MCF 10A (cell line): ENCODE data around the gene TFPI. TPM values are rescaled to one million over a fixed set of nuclear protein-coding genes. Genes with fewer than 3 reads are reported as not detected.
"Not testable (repeated sequence)": the region's sequence is repeated elsewhere in the genome, so short reads cannot be mapped to it uniquely, and the experiment has no call there.

ENCODE experiments used
- BruUV-seq: library from RNA; stranded (reverse); fragments of 400-500 nt; replicated peaks from 2 replicates; lab custom pipeline; 2021; lab: Mats Ljungman, UMichigan
- CTCF ChIA-PET: fragments of 300-600 bp; sonication (Branson Sonifier 250); formaldehyde crosslinking; extraction: SDS; loops from one replicate; lab custom pipeline; 2021; ENCODE audit warnings: antibody characterized with exemption, inconsistent platforms; lab: Yijun Ruan, JAX
- POLR2A ChIA-PET: fragments of 300-600, 350-650 bp; sonication (Branson Sonifier 250); formaldehyde crosslinking; extraction: SDS; loops from one replicate; lab custom pipeline; 2020; ENCODE audit warnings: antibody characterized with exemption, inconsistent platforms; lab: Yijun Ruan, JAX
- DNase-seq: peaks from one replicate; pipeline ENCODE4 v3.0.0-alpha.2; 2018; ENCODE audit not compliant: unreplicated experiment
- H3K27ac Mint-ChIP-seq: one replicate; pipeline ENCODE4 v1.8.0; 2022; ENCODE audit warnings: mild to moderate bottlenecking, low read depth, mixed read lengths; ENCODE audit not compliant: unreplicated experiment
- H3K27me3 Mint-ChIP-seq: one replicate; pipeline ENCODE4 v1.8.0; 2022; ENCODE audit warnings: mixed read lengths; ENCODE audit not compliant: insufficient read depth, unreplicated experiment
- H3K36me3 Mint-ChIP-seq: one replicate; pipeline ENCODE4 v1.8.0; 2022; ENCODE audit warnings: mild to moderate bottlenecking, moderate library complexity, mixed read lengths; ENCODE audit not compliant: insufficient read depth, unreplicated experiment
- H3K4me1 Mint-ChIP-seq: one replicate; pipeline ENCODE4 v1.8.0; 2022; ENCODE audit warnings: mixed read lengths; ENCODE audit not compliant: insufficient read depth, unreplicated experiment
- H3K4me3 Mint-ChIP-seq: one replicate; pipeline ENCODE4 v1.8.0; 2022; ENCODE audit warnings: mild to moderate bottlenecking, moderate library complexity, mixed read lengths; ENCODE audit not compliant: unreplicated experiment
- H3K9me3 Mint-ChIP-seq: one replicate; pipeline ENCODE4 v1.8.0; 2022; ENCODE audit warnings: mixed read lengths; ENCODE audit not compliant: unreplicated experiment
- intact Hi-C: fragments of 100-400 bp; cut with micrococcal nuclease; formaldehyde crosslinking; loops from 2 replicates; pipeline ENCODE4 v1.14.1; 2022
- total RNA-seq: library from RNA; stranded (reverse); gene quantifications from 2 replicates; pipeline ENCODE4 v1.2.3, GENCODE V29; 2022
- TF ChIP-seq, protein P1 (sequence below): fragments of 200-600 bp; IDR thresholded peaks from one replicate; pipeline ENCODE4 v1.8.0; 2022; ENCODE audit warnings: antibody characterized with exemption, mild to moderate bottlenecking; ENCODE audit not compliant: unreplicated experiment

TFPI gene
- total RNA-seq, 1 experiment from 2014 or later, result 67.4 TPM

DNA sequence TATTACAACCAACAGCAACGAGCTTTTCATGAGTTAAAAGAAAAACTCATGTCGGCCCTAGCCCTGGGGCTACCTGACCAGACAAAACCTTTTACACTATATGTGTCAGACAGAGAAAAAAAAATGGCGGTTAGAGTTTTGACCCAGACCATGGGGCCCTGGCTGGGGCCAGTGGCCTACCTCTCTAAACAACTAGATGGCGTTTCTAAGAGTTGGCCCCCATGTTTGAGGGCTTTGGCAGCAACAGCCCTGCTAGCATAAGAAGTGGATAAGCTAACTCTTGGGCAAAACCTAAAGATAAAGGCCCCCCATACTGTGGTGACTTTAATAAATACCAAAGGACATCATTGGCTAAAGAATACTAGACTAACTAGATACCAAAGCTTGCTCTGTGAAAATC is 39.3 kb downstream of the TFPI start:
- POLR2A ChIA-PET, result interaction anchor here (0.6 to 1.8 kb wide), 4 partner anchors 10 to 78 kb away, joined by 3 to 6 read pairs (median 4); no protein-coding TSS in a partner anchor
- H3K9me3 Mint-ChIP-seq, result peaks cover 28% of the 10 kb centered on the region

DNA sequence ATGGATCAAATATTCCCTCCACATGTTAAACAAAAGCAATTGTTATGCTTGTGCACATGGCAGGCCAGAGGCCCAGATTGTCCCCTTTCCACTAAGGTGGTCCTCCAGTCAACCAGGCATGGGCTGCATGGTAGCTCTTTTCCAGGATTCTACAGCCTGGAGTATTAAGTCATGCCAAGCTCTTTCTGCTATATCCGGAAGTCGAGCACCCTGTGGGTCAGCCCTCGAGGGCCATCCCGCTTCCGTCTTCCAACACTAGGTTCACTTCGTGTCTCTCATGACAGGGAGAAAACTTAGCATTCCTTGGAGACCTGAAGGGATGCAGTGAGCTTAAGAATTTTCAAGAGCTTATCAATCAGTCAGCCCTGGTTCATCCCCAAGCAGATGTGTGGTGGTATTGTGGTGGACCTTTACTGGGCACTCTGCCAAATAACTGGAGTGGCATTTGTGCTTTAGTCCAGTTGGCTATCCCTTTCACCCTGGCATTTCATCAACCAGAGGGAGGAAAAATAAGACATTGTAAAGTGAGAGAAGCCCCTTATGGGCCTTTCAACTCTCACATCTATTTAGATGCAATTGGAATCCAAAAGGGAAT is 39.9 kb downstream of the TFPI start:
- CTCF ChIA-PET, result interaction anchor here (1.2 to 4.0 kb wide), 4 partner anchors 12 to 67 kb away, joined by 3 to 28 read pairs (median 21); no protein-coding TSS in a partner anchor
- POLR2A ChIA-PET, result interaction anchor here (0.7 to 1.8 kb wide), 3 partner anchors 11 to 53 kb away, joined by 3 to 6 read pairs (median 5); no protein-coding TSS in a partner anchor
- BruUV-seq, intact Hi-C loops, H3K27me3 Mint-ChIP-seq, H3K27ac Mint-ChIP-seq, H3K4me1 Mint-ChIP-seq, DNase-seq, H3K4me3 Mint-ChIP-seq: not testable (repeated sequence)
- Mint-ChIP-seq H3K9me3 (peaks cover 34% of the 10 kb centered on the region), H3K36me3 (peaks cover 41% of the 10 kb centered on the region)

More for the DNA sequence above, 39.3 kb downstream of the TFPI start:
- CTCF ChIA-PET, result interaction anchor here (1.2 to 4.0 kb wide), 4 partner anchors 13 to 66 kb away, joined by 3 to 28 read pairs (median 21); no protein-coding TSS in a partner anchor
- intact Hi-C loops, result no loop called here
- Mint-ChIP-seq H3K27ac (no peak overlapping the region), H3K36me3 (peaks cover 38% of the 10 kb centered on the region), H3K27me3 (no peaks in the 10 kb centered on the region), H3K4me1 (no peaks in the 10 kb centered on the region), H3K4me3 (no peak overlapping the region)
- BruUV-seq, result no TSS peak
- TF ChIP-seq, protein P1, sequence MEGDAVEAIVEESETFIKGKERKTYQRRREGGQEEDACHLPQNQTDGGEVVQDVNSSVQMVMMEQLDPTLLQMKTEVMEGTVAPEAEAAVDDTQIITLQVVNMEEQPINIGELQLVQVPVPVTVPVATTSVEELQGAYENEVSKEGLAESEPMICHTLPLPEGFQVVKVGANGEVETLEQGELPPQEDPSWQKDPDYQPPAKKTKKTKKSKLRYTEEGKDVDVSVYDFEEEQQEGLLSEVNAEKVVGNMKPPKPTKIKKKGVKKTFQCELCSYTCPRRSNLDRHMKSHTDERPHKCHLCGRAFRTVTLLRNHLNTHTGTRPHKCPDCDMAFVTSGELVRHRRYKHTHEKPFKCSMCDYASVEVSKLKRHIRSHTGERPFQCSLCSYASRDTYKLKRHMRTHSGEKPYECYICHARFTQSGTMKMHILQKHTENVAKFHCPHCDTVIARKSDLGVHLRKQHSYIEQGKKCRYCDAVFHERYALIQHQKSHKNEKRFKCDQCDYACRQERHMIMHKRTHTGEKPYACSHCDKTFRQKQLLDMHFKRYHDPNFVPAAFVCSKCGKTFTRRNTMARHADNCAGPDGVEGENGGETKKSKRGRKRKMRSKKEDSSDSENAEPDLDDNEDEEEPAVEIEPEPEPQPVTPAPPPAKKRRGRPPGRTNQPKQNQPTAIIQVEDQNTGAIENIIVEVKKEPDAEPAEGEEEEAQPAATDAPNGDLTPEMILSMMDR, result no peak
- no peak for DNase-seq

DNA sequence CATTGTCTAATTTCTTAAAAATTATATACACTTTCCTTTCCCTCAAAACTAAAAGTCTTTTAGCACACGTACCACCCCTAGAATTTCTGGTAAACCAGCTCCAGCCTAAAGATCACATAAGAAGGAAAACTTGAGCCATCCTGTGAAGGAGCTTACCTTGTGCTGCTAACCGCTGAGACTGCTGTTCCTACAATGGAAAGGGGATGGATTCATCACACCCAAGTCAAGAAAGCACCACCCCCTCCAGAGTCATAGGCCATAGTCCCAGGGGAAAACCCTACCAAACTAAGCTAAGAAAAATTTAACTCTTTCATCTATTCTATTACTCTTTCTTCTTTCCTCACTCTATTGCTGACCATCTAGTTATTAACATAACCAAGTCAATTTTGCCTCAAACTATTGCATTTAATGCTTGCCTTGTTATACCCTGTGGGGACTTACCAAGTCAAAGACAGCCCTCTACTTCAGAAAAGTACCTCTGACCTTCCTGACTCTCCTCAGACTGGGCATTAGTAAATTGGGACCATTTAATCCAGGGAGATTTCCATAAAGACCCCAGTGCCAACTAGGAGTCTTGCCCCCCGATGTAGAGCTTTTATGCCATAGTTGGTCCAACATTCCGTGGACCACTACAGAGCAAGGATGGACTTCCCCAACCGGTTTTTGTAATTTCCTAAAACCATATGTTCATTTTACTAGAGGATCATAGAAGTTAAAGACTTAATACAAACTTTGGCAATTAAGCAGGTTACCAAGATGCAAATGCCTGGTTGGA is 40.6 kb downstream of the TFPI start:
- DNase-seq, result peak; percentile 27
- intact Hi-C loops, H3K4me1 Mint-ChIP-seq, H3K4me3 Mint-ChIP-seq, BruUV-seq, H3K27ac Mint-ChIP-seq, H3K27me3 Mint-ChIP-seq: not testable (repeated sequence)
- ChIA-PET CTCF (interaction anchor here (2.5 to 4.0 kb wide), 3 partner anchors 11 to 67 kb away, joined by 20 to 28 read pairs (median 22); no protein-coding TSS in a partner anchor), POLR2A (interaction anchor here (0.7 to 1.8 kb wide), 3 partner anchors 10 to 54 kb away, joined by 3 to 6 read pairs (median 5); no protein-coding TSS in a partner anchor)
- peaks cover 36% of the 10 kb centered on the region for H3K9me3 Mint-ChIP-seq
- peaks cover 34% of the 10 kb centered on the region for H3K36me3 Mint-ChIP-seq

DNA sequence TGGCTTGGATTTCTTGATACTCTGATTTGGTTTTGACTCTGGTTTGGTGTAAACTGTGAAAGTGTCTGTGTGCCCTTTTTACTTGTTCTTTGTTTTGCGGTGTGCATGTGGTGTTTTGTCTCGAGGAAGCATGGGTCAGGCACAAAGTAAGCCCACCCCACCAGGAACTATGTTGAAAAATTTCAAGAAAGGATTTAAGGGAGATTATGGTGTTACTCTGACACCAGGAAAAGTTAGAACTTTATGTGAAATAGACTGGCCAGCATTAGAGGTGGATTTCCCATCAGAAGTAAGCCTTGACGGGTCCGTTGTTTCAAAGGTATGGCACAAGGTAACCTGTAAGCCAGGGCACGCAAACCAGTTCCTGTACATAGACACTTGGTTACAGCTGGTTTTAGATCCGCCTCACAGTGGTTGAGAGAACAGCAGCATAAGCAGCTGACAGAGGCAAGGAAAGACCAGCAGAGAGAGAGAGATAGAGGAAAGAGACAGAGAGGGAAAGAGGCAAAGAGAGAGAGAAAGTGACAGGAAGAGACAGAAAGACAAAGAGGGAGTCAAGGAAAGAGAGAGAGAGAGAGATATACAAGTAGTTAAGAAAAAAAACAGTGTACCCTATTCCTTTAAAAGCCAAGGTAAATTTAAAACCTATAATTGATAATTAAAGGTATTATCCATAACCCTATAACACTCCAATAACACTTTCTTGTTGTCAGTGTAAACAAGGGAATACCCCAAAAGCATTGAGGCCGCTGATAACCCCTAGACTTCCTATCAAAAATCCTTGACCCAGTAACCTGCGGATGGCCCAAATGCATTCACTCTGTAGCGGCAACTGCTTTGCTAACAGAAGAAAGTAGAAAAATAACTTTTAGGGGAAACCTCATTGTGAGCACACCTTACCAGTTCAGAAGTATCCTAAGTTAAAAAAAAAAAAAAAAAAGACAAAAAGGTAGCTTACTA is 42.6 kb downstream of the TFPI start:
- H3K4me3 Mint-ChIP-seq, result no peak overlapping the region
- intact Hi-C loops, result no loop called here
- no TSS peak for BruUV-seq
- DNase-seq, result no peak
- H3K4me1 Mint-ChIP-seq, result no peaks in the 10 kb centered on the region
- POLR2A ChIA-PET, result no interaction called here
- H3K27ac Mint-ChIP-seq, result peak overlapping the region; percentile 55
- TF ChIP-seq, protein P1, result no peak
- peaks cover 22% of the 10 kb centered on the region for H3K36me3 Mint-ChIP-seq
- peaks cover 25% of the 10 kb centered on the region for H3K9me3 Mint-ChIP-seq
- CTCF ChIA-PET, result interaction anchor here (0.7 kb wide), 1 partner anchor 11 kb away, joined by 4 read pairs; no protein-coding TSS in a partner anchor
- no peaks in the 10 kb centered on the region for H3K27me3 Mint-ChIP-seq

DNA sequence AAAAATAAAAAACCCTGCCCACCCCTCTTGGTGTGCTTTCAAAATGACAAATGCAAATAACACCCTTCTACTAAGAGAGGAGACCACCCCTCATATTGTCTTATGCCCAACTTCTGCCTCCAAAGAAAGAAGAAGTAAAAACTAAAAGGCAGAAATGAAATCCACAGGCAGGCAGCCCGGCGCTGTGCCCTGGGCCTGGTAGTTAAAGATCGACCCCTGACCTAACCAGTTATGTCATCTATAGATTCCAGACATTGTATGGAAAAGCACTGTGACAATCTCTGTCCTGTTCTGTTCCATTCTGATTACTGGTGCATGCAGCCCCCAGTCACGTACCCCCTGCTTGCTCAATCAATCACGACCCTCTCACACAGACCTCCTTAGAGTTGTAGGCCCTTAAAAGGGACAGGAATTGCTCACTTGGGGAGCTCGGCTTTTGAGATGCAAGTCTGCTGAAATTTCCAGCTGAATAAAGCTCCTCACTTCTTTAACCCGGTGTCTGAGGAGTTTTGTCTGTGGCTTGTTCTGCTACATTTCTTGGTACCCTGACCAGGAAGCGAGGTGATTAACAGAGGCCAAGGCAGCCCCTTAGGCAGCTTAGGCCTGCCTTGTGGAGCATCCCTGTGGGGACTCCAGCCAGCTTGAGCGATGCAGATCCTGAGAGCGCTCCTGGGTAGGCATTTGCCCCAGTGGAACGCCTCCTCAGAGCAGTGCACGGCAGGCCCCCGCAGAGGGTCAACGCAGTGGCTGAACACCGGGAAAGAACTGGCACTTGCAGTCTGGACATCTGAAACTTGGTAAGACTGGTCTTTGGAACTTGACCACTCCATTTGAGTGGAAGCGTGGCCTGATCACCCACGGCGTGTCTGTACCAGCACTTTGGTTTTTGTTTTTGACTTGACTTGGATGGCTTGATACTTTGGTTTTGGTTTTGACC is 43.5 kb downstream of the TFPI start:
- H3K4me1 Mint-ChIP-seq, H3K27ac Mint-ChIP-seq, intact Hi-C loops, DNase-seq, H3K4me3 Mint-ChIP-seq, BruUV-seq, H3K27me3 Mint-ChIP-seq: not testable (repeated sequence)
- H3K9me3 Mint-ChIP-seq, result peaks cover 21% of the 10 kb centered on the region
- peaks cover 28% of the 10 kb centered on the region for H3K36me3 Mint-ChIP-seq
- ChIA-PET POLR2A (interaction anchor here (1.0 to 1.6 kb wide), 2 partner anchors 9 to 15 kb away, joined by 3 to 4 read pairs; no protein-coding TSS in a partner anchor), CTCF (interaction anchor here (0.7 to 3.3 kb wide), 3 partner anchors 10 to 71 kb away, joined by 3 to 22 read pairs (median 4); no protein-coding TSS in a partner anchor)
